GM21447 (cell line): ENCODE data around the gene LRRC8C.
A peak's percentile ranks its signal among the peaks of the same experiment; 100 is the strongest.
"Not testable (repeated sequence)": the region's sequence is repeated elsewhere in the genome, so short reads cannot be mapped to it uniquely, and the experiment has no call there.

ENCODE experiments used
- ATAC-seq: cut with Tn5 transposase; IDR thresholded peaks from one replicate; pipeline ENCODE4 v1.9.1; 2021; ENCODE audit not compliant: unreplicated experiment

Gene LRRC8C

DNA sequence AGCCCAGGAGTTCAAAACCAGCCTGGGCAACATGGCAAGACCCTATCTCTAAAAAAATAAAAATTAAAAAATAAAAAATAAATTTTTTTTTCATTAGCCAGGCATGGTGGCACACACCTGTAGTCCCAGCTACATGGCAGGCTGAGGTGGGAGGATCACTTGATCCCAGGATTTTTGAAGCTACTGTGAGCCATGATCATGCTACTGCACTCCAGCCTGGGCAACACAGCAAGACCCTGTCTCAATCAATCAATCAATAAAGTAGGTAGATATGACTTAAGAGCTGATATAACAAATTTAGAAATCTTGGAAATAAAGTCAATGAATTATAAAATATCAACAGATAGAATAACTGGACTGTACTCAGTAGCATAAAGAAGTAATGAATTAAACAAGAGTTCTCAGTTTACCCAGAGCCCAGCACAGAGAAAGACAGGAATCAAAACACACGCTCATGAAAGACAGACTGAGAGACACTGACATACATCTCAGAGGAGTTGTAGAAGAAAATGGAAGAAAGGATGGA is 69.7 kb downstream of the LRRC8C start:
- no peak for ATAC-seq

- ATAC-seq = no peak
These were observed 70.5 kb downstream of the LRRC8C start for GRCh38 chr1:89703469-89703868.

- ATAC-seq = no peak
These were observed 71.1 kb downstream of the LRRC8C start for GRCh38 chr1:89704014-89704413.

- ATAC-seq = not testable (repeated sequence)
These were observed 72.0 kb downstream of the LRRC8C start for GRCh38 chr1:89704885-89705284.

- ATAC-seq = peak; percentile 63
These were observed 73.2 kb downstream of the LRRC8C start for GRCh38 chr1:89705901-89706699.

DNA sequence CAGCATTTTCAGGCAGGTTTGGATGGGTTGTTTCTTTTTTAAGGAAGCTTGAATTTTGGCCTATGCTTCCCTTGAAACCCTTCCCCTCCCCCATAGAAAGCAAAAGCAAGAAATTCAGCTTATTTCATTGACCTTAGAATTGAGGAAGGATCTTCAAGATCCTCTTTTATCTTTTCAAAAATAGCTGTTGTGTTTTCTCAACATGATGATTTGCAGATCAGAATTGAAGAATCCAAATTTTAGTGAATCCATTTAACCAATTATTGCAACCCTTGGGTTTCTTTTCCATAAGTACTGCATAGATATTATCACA is 73.7 kb downstream of the LRRC8C start:
- ATAC-seq = peak; percentile 32

GRCh38 chr1:89708751-89709375 is 75.9 kb downstream of the LRRC8C start:
- no peak for ATAC-seq

GRCh38 chr1:89710498-89711139 is 77.7 kb downstream of the LRRC8C start:
- no peak for ATAC-seq

- no peak for ATAC-seq
These were observed 78.3 kb downstream of the LRRC8C start for GRCh38 chr1:89711140-89711778.

DNA sequence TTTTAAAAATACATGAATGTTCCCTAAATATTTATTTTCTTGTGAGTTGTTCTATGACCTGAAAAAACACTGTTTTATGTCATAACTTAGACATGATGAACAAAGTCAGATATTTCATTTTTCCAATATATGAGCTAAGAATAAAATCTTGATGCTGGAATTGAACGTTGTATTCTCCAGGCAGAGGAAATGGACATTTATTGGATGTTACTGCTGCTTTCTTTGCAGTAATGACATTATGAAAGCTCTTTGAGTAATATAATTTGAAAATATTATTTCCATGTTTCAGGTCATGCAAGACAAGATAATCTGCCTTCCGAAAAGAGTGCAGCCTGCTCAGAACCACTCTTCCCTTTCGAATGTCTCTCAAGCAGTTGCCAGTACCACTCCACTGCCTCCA is 79.5 kb downstream of the LRRC8C start:
- no peak for ATAC-seq

DNA sequence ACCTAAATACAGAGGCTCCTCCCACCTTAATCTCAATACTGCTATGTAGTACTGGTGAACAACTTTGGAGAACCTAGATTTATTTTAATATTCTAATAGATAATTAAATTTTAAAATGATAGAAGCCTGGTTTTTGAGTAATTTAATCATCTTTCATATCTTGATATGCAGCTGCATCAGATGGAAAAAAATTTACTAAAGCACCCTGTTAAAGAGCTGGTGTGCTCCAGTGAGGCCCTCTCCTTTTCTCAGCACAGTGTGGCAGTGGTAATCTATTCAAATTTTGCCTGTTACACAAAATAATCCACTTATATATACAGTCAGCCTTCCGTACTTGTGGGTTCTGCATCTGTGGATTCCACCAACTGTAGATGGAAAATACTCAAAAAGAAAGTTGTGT is 82.8 kb downstream of the LRRC8C start:
- no peak for ATAC-seq

GRCh38 chr1:89719502-89720306 is 86.8 kb downstream of the LRRC8C start:
- ATAC-seq = peak; percentile 94

GRCh38 chr1:89720839-89721238 is 87.9 kb downstream of the LRRC8C start:
- ATAC-seq = no peak

- no peak for ATAC-seq
These were observed 88.4 kb downstream of the LRRC8C start for GRCh38 chr1:89721351-89721750.

- ATAC-seq = no peak
These were observed 90.2 kb downstream of the LRRC8C start for GRCh38 chr1:89723144-89723543.

DNA sequence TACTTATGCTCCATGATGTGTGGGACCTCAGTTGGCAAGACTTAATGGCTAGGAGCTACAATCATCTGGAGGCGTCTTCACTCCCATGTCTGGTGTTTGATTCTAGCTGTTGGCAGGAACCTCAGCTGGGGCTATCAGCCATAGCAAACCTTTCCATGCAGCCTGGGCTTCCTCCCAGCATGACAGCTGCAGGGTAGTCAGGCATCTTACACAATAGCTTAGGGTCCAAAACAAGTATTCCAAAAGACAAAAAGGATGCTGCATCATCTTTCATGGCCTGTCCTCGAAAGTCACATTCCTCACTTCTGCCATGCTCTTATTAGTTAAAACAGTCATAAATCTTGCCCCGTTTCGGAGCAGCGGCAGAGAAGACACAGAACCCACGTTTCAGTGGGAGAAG is 90.9 kb downstream of the LRRC8C start:
- ATAC-seq = no peak

DNA sequence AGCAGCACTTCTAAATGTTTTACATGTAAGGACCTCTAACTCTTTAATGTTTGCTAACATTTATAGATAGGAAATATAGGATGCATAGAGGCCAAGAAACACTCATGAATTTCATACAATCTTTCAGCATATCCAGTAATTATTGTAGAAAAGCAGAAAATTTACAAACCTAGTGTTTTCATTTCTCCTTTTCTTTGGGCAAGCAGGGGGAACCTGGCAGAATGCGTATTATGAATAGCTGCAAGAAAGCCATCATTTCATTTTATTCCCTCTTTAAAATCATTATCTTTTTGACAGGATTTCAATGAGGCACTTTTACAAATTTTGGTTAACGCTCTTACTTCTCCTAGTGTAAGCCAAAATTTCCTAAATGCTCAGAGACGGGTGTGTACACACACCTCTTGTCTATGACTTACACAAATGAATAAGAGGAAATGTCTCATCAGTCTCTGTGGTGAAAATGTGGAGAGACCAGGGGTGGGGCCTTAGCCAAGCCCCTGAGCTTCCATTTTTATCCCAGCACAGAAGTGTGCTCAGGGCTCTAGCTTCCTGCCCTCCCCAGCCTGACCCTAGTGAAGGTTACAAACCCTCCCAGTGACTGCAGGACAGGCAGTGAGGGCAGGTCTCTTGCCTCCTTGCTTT is 91.6 kb downstream of the LRRC8C start:
- ATAC-seq = peak; percentile 80

DNA sequence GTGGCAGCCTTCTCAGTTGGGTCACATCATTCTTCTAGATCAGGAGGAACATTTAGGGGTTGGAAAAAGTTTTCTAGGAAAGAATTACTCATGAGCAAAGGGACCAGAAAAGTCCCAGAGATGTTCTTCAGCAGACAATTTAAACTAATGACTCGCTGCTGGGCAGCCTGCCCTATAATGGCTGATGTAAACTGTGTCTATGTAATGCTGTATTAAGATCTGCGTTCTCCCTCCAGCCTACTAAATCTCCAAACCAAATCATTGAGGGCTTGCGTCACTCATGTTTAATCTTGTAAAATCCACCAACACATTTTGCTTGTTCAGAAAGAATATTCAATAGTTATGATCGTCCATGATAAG is 92.1 kb downstream of the LRRC8C start:
- no peak for ATAC-seq

DNA sequence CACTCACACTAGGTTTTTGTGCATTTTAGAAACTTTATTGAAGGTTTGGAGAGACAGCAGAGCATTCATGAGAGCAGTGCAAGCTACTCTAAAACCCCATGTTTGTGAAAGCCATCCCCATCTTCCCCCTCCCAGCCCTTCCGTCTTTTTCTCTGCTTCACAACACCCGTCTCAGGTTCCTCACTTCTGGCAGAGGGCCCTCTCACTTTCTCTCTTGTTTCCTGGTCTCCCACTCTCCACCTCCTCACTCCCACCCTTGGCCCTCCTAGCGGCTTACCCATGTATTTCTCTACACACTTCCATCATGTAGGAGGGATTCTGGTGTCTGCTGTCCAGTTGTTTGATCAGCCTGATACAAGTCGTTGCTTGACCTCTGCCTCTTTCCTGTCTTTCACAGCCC is 92.7 kb downstream of the LRRC8C start:
- ATAC-seq = no peak
